Fibroblast of mammary gland (primary cell): ENCODE data around the gene KIF16B.

Experiments used
- DNase-seq: peaks from one replicate; pipeline ENCODE4 v3.0.0-alpha.2; 2010; ENCODE audit warnings: low read depth
- H3K4me3 ChIP-seq: 2 replicates; pipeline ENCODE4 v1.5.1; 2011; ENCODE audit warnings: low read depth, mild to moderate bottlenecking, low read length, moderate library complexity; ENCODE audit not compliant: control insufficient read depth
- CTCF ChIP-seq: conservative IDR thresholded peaks from 2 replicates; pipeline ENCODE4 v1.5.1; 2011; ENCODE audit warnings: low read depth, low read length, inconsistent platforms; ENCODE audit not compliant: control insufficient read depth, insufficient read depth

Gene KIF16B

DNA sequence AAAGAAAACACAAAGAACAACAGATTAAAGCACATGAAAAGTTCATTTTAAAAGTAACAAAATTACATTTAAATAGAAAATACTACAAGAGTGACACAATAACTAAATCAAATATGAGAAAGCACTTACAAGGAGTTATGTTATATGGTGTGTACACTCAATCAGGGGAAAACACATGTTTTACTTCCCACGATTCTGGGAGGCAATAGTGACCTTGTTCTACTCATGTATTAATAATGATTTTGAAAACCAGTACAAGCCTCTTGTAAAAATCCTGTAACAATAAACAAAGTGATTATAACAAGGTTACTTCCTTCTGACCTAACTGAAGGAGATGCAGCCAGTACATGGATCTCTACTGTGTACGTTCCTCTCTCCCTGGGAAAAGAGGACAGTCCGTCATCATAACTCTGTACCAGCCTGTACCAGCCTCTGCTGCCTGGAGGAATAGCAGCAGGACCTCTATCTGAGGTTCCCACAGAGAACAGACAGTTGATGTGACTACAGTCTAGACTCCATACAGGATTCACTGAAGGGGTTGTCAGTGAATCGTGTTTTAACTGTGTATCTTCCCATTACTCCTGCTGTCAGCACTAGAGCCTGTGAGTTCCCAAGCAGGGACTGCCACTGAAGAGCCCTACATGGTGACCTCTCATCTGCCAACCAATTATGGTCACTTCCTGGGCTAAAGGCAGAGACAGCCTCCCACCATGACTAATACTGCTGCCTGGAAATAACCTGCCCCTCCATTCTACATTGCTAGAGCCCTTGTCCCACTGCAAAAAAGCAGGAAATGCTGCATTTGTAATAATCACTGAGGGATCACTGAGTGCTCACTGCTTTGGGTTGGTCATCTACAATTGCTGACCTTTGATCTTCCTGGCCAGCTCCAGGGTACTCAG, 149.7 kb downstream of the KIF16B start:
- TF ChIP-seq CTCF, result no peak
- peak; percentile 15 for DNase-seq

GRCh38 chr20:16419138-16419715, 154.0 kb downstream of the KIF16B start:
- DNase-seq, result no peak
- TF ChIP-seq CTCF, result no peak
- no peak overlapping the region for H3K4me3 ChIP-seq

More for the DNA sequence above, 149.7 kb downstream of the KIF16B start:
- no peak overlapping the region for H3K4me3 ChIP-seq

DNA sequence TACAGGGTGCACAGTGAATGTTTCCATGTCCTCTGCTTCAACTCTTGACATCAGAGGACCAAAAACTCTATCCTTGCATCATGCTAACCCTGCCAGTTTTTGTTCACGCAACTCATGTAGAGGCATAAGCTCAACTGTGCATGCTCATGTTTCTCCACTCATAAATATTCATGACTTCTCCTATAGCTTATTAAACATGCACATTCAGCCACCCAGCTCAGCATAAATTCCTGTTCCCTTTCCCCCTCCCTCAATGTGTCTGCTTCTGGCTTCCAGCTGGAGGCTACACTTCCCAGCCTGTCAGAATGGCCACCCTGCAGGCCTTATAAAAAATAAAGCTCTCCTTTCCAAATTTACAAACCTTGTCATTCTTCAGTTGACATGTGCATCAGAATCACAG, 154.6 kb downstream of the KIF16B start:
- no peak for TF ChIP-seq CTCF
- H3K4me3 ChIP-seq, result no peak overlapping the region
- no peak for DNase-seq

DNA sequence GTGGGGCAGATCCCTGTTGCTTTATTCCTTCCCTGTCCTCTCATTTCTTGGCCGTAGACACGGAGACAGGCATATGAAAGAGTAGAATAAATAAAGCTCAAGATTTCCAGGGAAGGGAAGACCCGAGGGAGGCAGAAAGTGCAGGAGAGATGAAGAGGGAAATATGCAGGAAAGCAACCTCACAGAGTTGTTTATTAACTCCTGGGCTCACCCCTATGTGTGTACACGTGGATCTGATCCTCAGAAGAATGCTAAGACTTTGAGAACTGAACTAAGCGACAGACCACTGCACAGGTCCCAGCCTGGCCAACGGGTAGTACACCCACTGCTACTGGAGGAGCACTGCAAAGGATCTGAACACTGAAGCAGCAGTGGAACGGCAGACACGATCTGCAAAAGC, 156.2 kb downstream of the KIF16B start:
- TF ChIP-seq CTCF, result no peak
- DNase-seq, result no peak

GRCh38 chr20:16415071-16416053, 157.9 kb downstream of the KIF16B start:
- no peak for TF ChIP-seq CTCF
- DNase-seq, result peak; percentile 66
- H3K4me3 ChIP-seq, result no peak overlapping the region

More for the DNA sequence above, 156.2 kb downstream of the KIF16B start:
- H3K4me3 ChIP-seq, result no peak overlapping the region

GRCh38 chr20:16412906-16413305, 160.3 kb downstream of the KIF16B start:
- H3K4me3 ChIP-seq, result no peak overlapping the region
- TF ChIP-seq CTCF, result no peak
- DNase-seq, result no peak
